ENCODE results near the gene B4GALT5.
"Not testable (repeated sequence)": the region's sequence is repeated elsewhere in the genome, so short reads cannot be mapped to it uniquely, and the experiment has no call there.

The B4GALT5 gene

GRCh38 chr20:49631856-49632418 is 81.7 kb downstream of the B4GALT5 start:
- CTCF ChIA-PET = interaction anchor here (0.9 to 1.2 kb wide), 3 partner anchors 10 to 18 kb away, joined by 3 read pairs; no protein-coding TSS in a partner anchor
- POLR2A ChIA-PET = no interaction called here
- no peak overlapping the region for H3K4me3 ChIP-seq (ENCODE audit: low read depth, low read length)
- no peak for DNase-seq (ENCODE audit: low read depth, low spot score)
- TF ChIP-seq CTCF (IDR thresholded peaks at IDR 0.05; ENCODE audit: insufficient read depth, low read length, missing control alignments) = no peak

- CTCF ChIA-PET = interaction anchor here (0.9 to 1.2 kb wide), 2 partner anchors 11 to 12 kb away, joined by 3 read pairs; no protein-coding TSS in a partner anchor
- no peak for DNase-seq (ENCODE audit: low read depth, low spot score)
- POLR2A ChIA-PET = no interaction called here
- no peak overlapping the region for H3K4me3 ChIP-seq (ENCODE audit: low read depth, low read length)
- no peak for TF ChIP-seq CTCF (IDR thresholded peaks at IDR 0.05; ENCODE audit: insufficient read depth, low read length, missing control alignments)
Measured at GRCh38 chr20:49631061-49631716, 82.5 kb downstream of the B4GALT5 start.

- DNase-seq (ENCODE audit: low read depth, low spot score) = no peak
- no peak overlapping the region for H3K4me3 ChIP-seq (ENCODE audit: low read depth, low read length)
- TF ChIP-seq CTCF (IDR thresholded peaks at IDR 0.05; ENCODE audit: insufficient read depth, low read length, missing control alignments) = no peak
- CTCF ChIA-PET = interaction anchor here (1.6 kb wide), 1 partner anchor 216 kb away, joined by 8 read pairs; no protein-coding TSS in a partner anchor
- POLR2A ChIA-PET = no interaction called here
Measured at GRCh38 chr20:49630396-49630951, 83.2 kb downstream of the B4GALT5 start.

GRCh38 chr20:49629606-49630005 is 84.1 kb downstream of the B4GALT5 start:
- DNase-seq (ENCODE audit: low read depth, low spot score) = no peak
- POLR2A ChIA-PET = no interaction called here
- no peak overlapping the region for H3K4me3 ChIP-seq (ENCODE audit: low read depth, low read length)
- CTCF ChIA-PET = interaction anchor here (1.6 kb wide), 1 partner anchor 217 kb away, joined by 8 read pairs; no protein-coding TSS in a partner anchor
- TF ChIP-seq CTCF (IDR thresholded peaks at IDR 0.05; ENCODE audit: insufficient read depth, low read length, missing control alignments) = no peak

GRCh38 chr20:49628280-49628679 is 85.4 kb downstream of the B4GALT5 start:
- DNase-seq (ENCODE audit: low read depth, low spot score); H3K4me3 ChIP-seq (ENCODE audit: low read depth, low read length); POLR2A ChIA-PET: not testable (repeated sequence)
- CTCF ChIA-PET = interaction anchor here (1.0 to 1.3 kb wide), 2 partner anchors 16 to 218 kb away, joined by 3 to 4 read pairs; no protein-coding TSS in a partner anchor

- no peak for DNase-seq (ENCODE audit: low read depth, low spot score)
- CTCF ChIA-PET = interaction anchor here (1.0 to 1.8 kb wide), 2 partner anchors 219 kb away, joined by 3 to 4 read pairs; no protein-coding TSS in a partner anchor
- no peak for TF ChIP-seq CTCF (IDR thresholded peaks at IDR 0.05; ENCODE audit: insufficient read depth, low read length, missing control alignments)
- H3K4me3 ChIP-seq (ENCODE audit: low read depth, low read length) = no peak overlapping the region
- POLR2A ChIA-PET = no interaction called here
Measured at GRCh38 chr20:49627329-49627761, 86.3 kb downstream of the B4GALT5 start.

GRCh38 chr20:49624988-49625387 is 88.7 kb downstream of the B4GALT5 start:
- DNase-seq (ENCODE audit: low read depth, low spot score); POLR2A ChIA-PET; H3K4me3 ChIP-seq (ENCODE audit: low read depth, low read length): not testable (repeated sequence)
- CTCF ChIA-PET = interaction anchor here (3.5 kb wide), 2 partner anchors 15 to 221 kb away, joined by 15 read pairs; no protein-coding TSS in a partner anchor
